GM23248 (cell line): Measurements from ENCODE around the gene COL23A1. TPM values are rescaled to one million over a fixed set of nuclear protein-coding genes. Genes with fewer than 3 reads are reported as not detected.

Source experiments
- DNase-seq: peaks from one replicate; pipeline ENCODE4 v3.0.0-alpha.2; 2015
- H2AFZ ChIP-seq: fragments of 200-600 bp; sonication (generic); 2 replicates; pipeline ENCODE4 v1.6.1; 2016; ENCODE audit warnings: antibody characterized with exemption
- H3F3A ChIP-seq: fragments of 200-600 bp; sonication (generic); 2 replicates; pipeline ENCODE4 v1.6.1; 2016; ENCODE audit warnings: mild to moderate bottlenecking, antibody characterized with exemption, mixed run types; ENCODE audit not compliant: insufficient read depth
- H3K27ac ChIP-seq: fragments of 200-600 bp; sonication (generic); 2 replicates; pipeline ENCODE4 v1.5.1; 2016; ENCODE audit warnings: mild to moderate bottlenecking
- H3K27me3 ChIP-seq: fragments of 200-600 bp; sonication (generic); replicated peaks from 2 replicates; pipeline ENCODE4 v1.6.1; 2016; ENCODE audit warnings: mild to moderate bottlenecking; ENCODE audit not compliant: insufficient read depth
- H3K36me3 ChIP-seq: fragments of 200-600 bp; sonication (generic); 2 replicates; pipeline ENCODE4 v1.6.1; 2016; ENCODE audit warnings: low read depth, mild to moderate bottlenecking
- H3K4me1 ChIP-seq: fragments of 200-600 bp; sonication (generic); 2 replicates; pipeline ENCODE4 v1.6.1; 2016; ENCODE audit warnings: mild to moderate bottlenecking; ENCODE audit not compliant: insufficient read depth
- H3K4me2 ChIP-seq: fragments of 200-600 bp; sonication (generic); one replicate; pipeline ENCODE4 v1.6.1; 2016; ENCODE audit warnings: mild to moderate bottlenecking; ENCODE audit not compliant: unreplicated experiment
- H3K4me3 ChIP-seq: fragments of 200-600 bp; sonication (generic); 2 replicates; pipeline ENCODE4 v1.5.1; 2016; ENCODE audit warnings: mild to moderate bottlenecking
- H3K79me2 ChIP-seq: fragments of 200-600 bp; sonication (generic); 2 replicates; pipeline ENCODE4 v1.6.1; 2016; ENCODE audit warnings: mild to moderate bottlenecking; ENCODE audit not compliant: insufficient read depth
- H3K9ac ChIP-seq: fragments of 200-600 bp; sonication (generic); 2 replicates; pipeline ENCODE4 v1.6.1; 2016; ENCODE audit warnings: mild to moderate bottlenecking
- H3K9me2 ChIP-seq: fragments of 200-600 bp; sonication (generic); 2 replicates; pipeline ENCODE4 v1.6.1; 2016; ENCODE audit warnings: mixed run types, mild to moderate bottlenecking, moderate library complexity; ENCODE audit not compliant: insufficient read depth
- H3K9me3 ChIP-seq: fragments of 200-600 bp; sonication (generic); one replicate; pipeline ENCODE4 v1.6.1; 2017; ENCODE audit warnings: low read depth
- H4K20me1 ChIP-seq: fragments of 200-600 bp; sonication (generic); 2 replicates; pipeline ENCODE4 v1.6.0; 2016; ENCODE audit not compliant: insufficient read depth
- EZH2 ChIP-seq: fragments of 200-600 bp; sonication (generic); IDR thresholded peaks from 2 replicates; pipeline ENCODE4 v1.6.1; 2018; ENCODE audit warnings: antibody characterized with exemption, mild to moderate bottlenecking; ENCODE audit not compliant: insufficient read depth, poor library complexity, severe bottlenecking
- EZH2phosphoT487 ChIP-seq: fragments of 200-600 bp; sonication (generic); IDR thresholded peaks from 2 replicates; pipeline ENCODE4 v1.6.1; 2018; ENCODE audit warnings: antibody characterized with exemption, moderate library complexity, mild to moderate bottlenecking, low read depth; ENCODE audit not compliant: insufficient read depth
- WGBS, 2 experiments: methylation state at CpG; one replicate each; pipeline ENCODE4 v1.1.6; 2015 to 2017; ENCODE audit warnings: low lambda C conversion rate in 2 of 2, low coverage in 1 of 2; ENCODE audit errors: missing lambda C conversion rate in 2 of 2; 5-methylcytosine and 5-hydroxymethylcytosine counted together
- in situ Hi-C: fragments of 300-500 bp; cut with MboI; formaldehyde crosslinking; loops from 2 replicates; pipeline ENCODE4 v1.15.0; 2020
- polyA plus RNA-seq: library from polyadenylated mRNA; unstranded; fragments of >200 nt; fragmentation: Nextera tagmentation; extraction: Ambion mirVana; gene quantifications from 2 replicates; pipeline ENCODE4 v1.2.1, GENCODE V29; 2016
- total RNA-seq: library from RNA; depleted of rRNA; stranded (reverse); fragments of >200 nt; shearing (Covaris generic); gene quantifications from 2 replicates; pipeline ENCODE4 v1.2.3, GENCODE V29; 2014

Gene COL23A1
- total and polyA plus RNA-seq, 2 experiments from 2014 or later = not detected

DNA sequence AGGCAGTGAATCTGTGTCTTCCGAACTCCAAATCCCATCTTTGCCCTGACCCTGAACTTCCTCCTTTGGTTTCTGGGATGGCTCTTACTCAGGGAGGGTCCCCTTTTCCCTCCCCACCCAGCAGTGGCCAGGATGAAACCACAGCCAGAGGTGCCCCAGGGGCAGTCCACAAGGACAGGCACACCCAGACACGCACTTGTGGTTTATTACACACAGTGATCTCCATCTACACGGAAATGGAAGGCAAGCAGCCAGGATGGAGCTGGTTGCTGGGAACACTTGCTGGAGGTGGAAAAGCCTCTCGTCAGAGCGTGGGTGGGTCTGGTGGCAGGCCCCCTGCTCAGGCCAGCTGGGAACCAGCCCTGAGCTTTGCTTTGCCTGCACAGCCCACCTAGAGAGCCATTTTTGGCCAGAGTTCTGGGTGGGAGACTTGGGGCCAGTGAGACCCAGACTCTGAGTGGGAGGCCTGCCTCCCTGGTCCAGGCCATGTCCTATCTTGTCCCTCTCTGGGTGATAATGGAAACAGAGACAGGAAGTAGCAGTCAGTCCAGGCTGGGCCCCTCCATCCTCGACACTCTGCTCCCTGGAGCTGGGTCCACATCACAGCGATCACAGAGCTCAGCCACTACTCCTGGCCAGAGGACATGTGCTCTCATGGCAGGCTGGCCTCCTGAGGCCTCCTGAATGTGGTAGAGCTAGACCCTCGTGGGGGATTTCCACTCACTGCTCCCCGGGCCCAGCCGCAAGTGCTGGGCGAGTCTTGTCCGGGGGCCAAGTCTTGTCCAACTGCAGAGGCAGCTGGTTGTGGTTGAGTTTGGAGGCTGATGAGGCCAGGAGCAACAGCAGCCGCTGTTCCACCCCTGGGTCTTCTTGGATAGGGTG is 352.5 kb downstream of the COL23A1 start:
- H3K79me2 ChIP-seq = no peaks in the 10 kb centered on the region
- no peaks in the 10 kb centered on the region for H3K27me3 ChIP-seq

DNA sequence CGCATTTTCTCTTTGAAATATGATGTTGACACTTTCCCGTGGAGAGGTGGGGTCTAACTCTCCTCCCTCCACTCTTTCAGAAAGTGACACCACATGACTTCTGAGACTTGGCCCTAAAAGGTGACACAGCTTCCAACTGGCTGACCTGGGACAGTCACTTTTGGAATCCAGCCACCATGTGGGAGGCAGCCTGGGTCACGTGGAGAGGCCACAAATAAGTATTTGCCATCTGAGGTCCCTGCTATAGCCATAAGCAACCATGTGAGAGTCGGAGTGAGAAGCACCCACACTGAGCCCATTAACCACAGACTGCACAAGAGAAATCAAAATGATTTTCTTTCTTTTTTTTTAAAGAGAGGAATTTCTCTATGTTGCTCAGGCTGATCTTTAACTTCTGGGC is 353.5 kb downstream of the COL23A1 start:
- H3K4me3 ChIP-seq = no peak overlapping the region
- no peaks in the 10 kb centered on the region for H3K9me2 ChIP-seq
- H2AFZ ChIP-seq = no peak overlapping the region
- WGBS, 2 experiments = 17 to 20% methylated on average over 4 of the region's 4 CpGs
- H3K79me2 ChIP-seq = peaks cover 4% of the 10 kb centered on the region
- H3K36me3 ChIP-seq = no peaks in the 10 kb centered on the region
- TF ChIP-seq EZH2phosphoT487 = no peak
- no peak for TF ChIP-seq EZH2
- H3K4me2 ChIP-seq = no peak overlapping the region
- H3K4me1 ChIP-seq = peaks cover 12% of the 10 kb centered on the region
- 0 out of 2 replicates have a peak overlapping the region, but pooled peaks have one; percentile 19 for H3K27ac ChIP-seq
- H4K20me1 ChIP-seq = no peaks in the 10 kb centered on the region
- H3K9ac ChIP-seq = no peak overlapping the region
- no peaks in the 10 kb centered on the region for H3K27me3 ChIP-seq
- H3F3A ChIP-seq = peaks cover 18% of the 10 kb centered on the region; the same call in 1 of the 2 replicates
- DNase-seq = no peak
- in situ Hi-C loops = no loop called here
- no peaks in the 10 kb centered on the region for H3K9me3 ChIP-seq

More for the DNA sequence above, 352.5 kb downstream of the COL23A1 start:
- Histone ChIP-seq H3K9ac (no peak overlapping the region), H3K4me3 (no peak overlapping the region), H3K4me2 (no peak overlapping the region), H3K9me2 (no peaks in the 10 kb centered on the region), H3K36me3 (no peaks in the 10 kb centered on the region), H4K20me1 (no peaks in the 10 kb centered on the region), H3F3A (peaks cover 18% of the 10 kb centered on the region; the same call in 1 of the 2 replicates), H2AFZ (no peak overlapping the region), H3K27ac (peak overlapping the region; percentile 19; the same call in 1 of the 2 replicates), H3K9me3 (no peaks in the 10 kb centered on the region), H3K4me1 (peaks cover 12% of the 10 kb centered on the region)
- 40 to 51% methylated on average over 13 of the region's 13 CpGs for WGBS, 2 experiments
- DNase-seq = peak; percentile 75
- in situ Hi-C loops = no loop called here
- TF ChIP-seq EZH2 (no peak), EZH2phosphoT487 (no peak)

DNA sequence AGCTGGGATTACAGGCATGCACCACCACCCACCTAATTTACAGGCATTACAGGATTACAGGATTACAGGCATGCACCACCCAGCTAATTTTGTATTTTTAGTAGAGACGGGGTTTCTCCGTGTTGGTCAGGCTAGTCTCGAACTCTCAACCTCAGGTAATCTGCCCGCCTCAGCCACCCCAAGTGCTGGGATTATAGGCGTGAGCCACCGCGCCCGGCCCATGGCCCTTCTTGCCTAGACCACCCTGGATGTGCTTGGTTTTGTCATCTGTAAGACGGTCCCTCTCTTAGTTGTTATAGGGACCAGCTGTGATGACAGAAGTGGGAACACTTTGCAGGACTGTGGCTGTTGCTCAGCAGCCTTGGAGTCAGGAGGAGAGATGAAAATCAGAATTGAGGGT is 354.1 kb downstream of the COL23A1 start:
- Histone ChIP-seq H3F3A (peaks cover 18% of the 10 kb centered on the region; the same call in 1 of the 2 replicates), H3K36me3 (no peaks in the 10 kb centered on the region), H3K9ac (no peak overlapping the region), H3K27ac (no peak overlapping the region), H3K9me3 (no peaks in the 10 kb centered on the region), H3K4me3 (no peak overlapping the region), H4K20me1 (no peaks in the 10 kb centered on the region), H2AFZ (no peak overlapping the region), H3K9me2 (no peaks in the 10 kb centered on the region), H3K4me1 (peaks cover 15% of the 10 kb centered on the region), H3K27me3 (no peaks in the 10 kb centered on the region), H3K4me2 (no peak overlapping the region), H3K79me2 (peaks cover 9% of the 10 kb centered on the region)
- 78 to 80% methylated on average over 9 of the region's 9 CpGs for WGBS, 2 experiments
- in situ Hi-C loops = no loop called here
- no peak for DNase-seq
- no peak for TF ChIP-seq EZH2
- TF ChIP-seq EZH2phosphoT487 = no peak

GRCh38 chr5:178235588-178235974 is 354.6 kb downstream of the COL23A1 start:
- Histone ChIP-seq H3K4me3 (no peak overlapping the region), H3K27ac (no peak overlapping the region), H3K27me3 (no peaks in the 10 kb centered on the region), H3K4me2 (no peak overlapping the region), H3K4me1 (peaks cover 19% of the 10 kb centered on the region), H3K9me2 (no peaks in the 10 kb centered on the region), H3K79me2 (peaks cover 15% of the 10 kb centered on the region), H3K9ac (no peak overlapping the region), H3F3A (peaks cover 18% of the 10 kb centered on the region; the same call in 1 of the 2 replicates), H2AFZ (no peak overlapping the region), H4K20me1 (no peaks in the 10 kb centered on the region), H3K36me3 (no peaks in the 10 kb centered on the region), H3K9me3 (no peaks in the 10 kb centered on the region)
- TF ChIP-seq EZH2 = no peak
- TF ChIP-seq EZH2phosphoT487 = no peak
- 65 to 74% methylated on average over 3 of the region's 3 CpGs for WGBS, 2 experiments
- no peak for DNase-seq
- in situ Hi-C loops = no loop called here
